GM12878 (cell line): Measurements from ENCODE around the gene ACP3. TPM values are rescaled to one million over a fixed set of nuclear protein-coding genes. Genes with fewer than 3 reads are reported as not detected.

Source experiments
- ATAC-seq: fragments of 200-7000 bp; cut with Tn5 transposase; 3 replicates; pipeline ENCODE4 v1.9.1; 2020; ENCODE audit warnings: mild to moderate bottlenecking, moderate library complexity
- BruUV-seq: library from RNA; stranded (reverse); fragments of 400-500 nt; replicated peaks from 2 replicates; lab custom pipeline; 2021; lab: Mats Ljungman, UMichigan
- CTCF ChIA-PET: fragments of 300-600 bp; sonication (Branson Sonifier 250); formaldehyde crosslinking; extraction: SDS; loops from one replicate; lab custom pipeline; 2021; ENCODE audit warnings: inconsistent platforms; lab: Yijun Ruan, JAX
- POLR2A ChIA-PET: fragments of 350-600 bp; formaldehyde crosslinking; extraction: SDS; loops from one replicate; lab custom pipeline; 2021; ENCODE audit warnings: inconsistent platforms; lab: Charles Lee
- RAD21 ChIA-PET: fragments of 300-600 bp; sonication (Branson Sonifier 250); formaldehyde crosslinking; loops from one replicate; lab custom pipeline; 2023; ENCODE audit warnings: antibody characterized with exemption; ENCODE audit not compliant: unreplicated experiment; lab: Charles Lee
- SMC1A ChIA-PET: fragments of 300-600 bp; sonication (Branson Sonifier 250); formaldehyde crosslinking; loops from one replicate; lab custom pipeline; 2023; ENCODE audit not compliant: unreplicated experiment, uncharacterized antibody; lab: Charles Lee
- DNase-seq: peaks from one replicate; pipeline ENCODE4 v3.0.0-alpha.2; 2011; ENCODE audit warnings: low read depth, low spot score
- FAIRE-seq: peaks from 3 replicates; lab custom pipeline; 2011; peaks lifted over from hg19 to GRCh38; lab: Jason Lieb, UNC
- H2AFZ ChIP-seq: 2 replicates; pipeline ENCODE4 v1.6.0; 2011; ENCODE audit warnings: low read depth, low read length, control low read depth; ENCODE audit not compliant: control insufficient read depth
- H3K27ac ChIP-seq: 2 replicates; pipeline ENCODE4 v1.5.1; 2011; ENCODE audit warnings: control low read depth; ENCODE audit not compliant: control insufficient read depth, insufficient read depth
- H3K27me3 ChIP-seq, 2 experiments: replicated peaks in 1 of 2; 2 replicates each; pipeline versions ENCODE4 v1.6.0 to v1.6.1; 2011; ENCODE audit warnings: low read length in 1 of 2; ENCODE audit not compliant: control insufficient read depth in 2 of 2, insufficient read depth in 2 of 2
- H3K36me3 ChIP-seq, 2 experiments: 2 replicates each; pipeline ENCODE4 v1.5.1; 2011; ENCODE audit warnings: low read length in 1 of 2; ENCODE audit not compliant: control insufficient read depth in 2 of 2, insufficient read depth in 2 of 2
- H3K4me1 ChIP-seq: 2 replicates; pipeline ENCODE4 v1.6.1; 2011; ENCODE audit warnings: mild to moderate bottlenecking, low read length, moderate library complexity, mixed read lengths; ENCODE audit not compliant: control insufficient read depth, insufficient read depth
- H3K4me2 ChIP-seq: 2 replicates; pipeline ENCODE4 v1.6.0; 2011; ENCODE audit warnings: control low read depth; ENCODE audit not compliant: control insufficient read depth, insufficient read depth
- H3K4me3 ChIP-seq: fragments of 200-600 bp; sonication (generic); 2 replicates; pipeline ENCODE4 v1.5.1; 2016
- H3K79me2 ChIP-seq: 2 replicates; pipeline ENCODE4 v1.6.0; 2011; ENCODE audit warnings: low read length; ENCODE audit not compliant: control insufficient read depth, insufficient read depth
- H3K9ac ChIP-seq: 2 replicates; pipeline ENCODE4 v1.8.0; 2011; ENCODE audit warnings: low read length, control low read depth, mixed read lengths; ENCODE audit not compliant: control insufficient read depth, insufficient read depth
- H3K9me3 ChIP-seq: replicated peaks from 3 replicates; pipeline ENCODE4 v1.5.1; 2011; ENCODE audit warnings: mild to moderate bottlenecking, low read length; ENCODE audit not compliant: control insufficient read depth, insufficient read depth
- H4K20me1 ChIP-seq: 2 replicates; pipeline ENCODE4 v1.6.0; 2011; ENCODE audit not compliant: control insufficient read depth, insufficient read depth
- BACH1 ChIP-seq: fragments of 450-650 bp; IDR thresholded peaks from 2 replicates; pipeline ENCODE4 v1.6.1; 2017; ENCODE audit warnings: mild to moderate bottlenecking, borderline replicate concordance
- CHD2 ChIP-seq: IDR thresholded peaks from 2 replicates; pipeline ENCODE4 v1.6.1; 2011; ENCODE audit warnings: low read depth, low read length, improper control_type of control experiment, borderline replicate concordance
- EGR1 ChIP-seq, 2 experiments: IDR thresholded peaks; 1 replicate in 1 of 2; 2 replicates in 1 of 2; pipeline ENCODE4 v1.6.1; 2011 to 2012; ENCODE audit warnings: low read depth in 2 of 2, low read length in 2 of 2, borderline replicate concordance in 1 of 2, mild to moderate bottlenecking in 1 of 2, moderate library complexity in 1 of 2
- FOXM1 ChIP-seq: IDR thresholded peaks from 2 replicates; pipeline ENCODE4 v1.6.1; 2012; ENCODE audit warnings: low read depth, mild to moderate bottlenecking, inconsistent platforms, low read length, moderate library complexity
- HDGF ChIP-seq: fragments of 450-650 bp; IDR thresholded peaks from 2 replicates; pipeline ENCODE4 v1.6.1; 2016; ENCODE audit warnings: antibody characterized with exemption
- MTA3 ChIP-seq: IDR thresholded peaks from 2 replicates; pipeline ENCODE4 v1.6.1; 2012; ENCODE audit warnings: low read length, inconsistent platforms, borderline replicate concordance
- PAX5 ChIP-seq: IDR thresholded peaks from 2 replicates; pipeline ENCODE4 v1.6.1; 2011; ENCODE audit warnings: low read depth, low read length, borderline replicate concordance
- RBBP5 ChIP-seq: fragments of 200-600 bp; sonication (generic); conservative IDR thresholded peaks from 2 replicates; pipeline ENCODE4 v1.6.1; 2016
- SIX5 ChIP-seq: IDR thresholded peaks from 2 replicates; pipeline ENCODE4 v1.6.1; 2011; ENCODE audit warnings: mild to moderate bottlenecking, low read depth, low read length, moderate library complexity; ENCODE audit not compliant: severe bottlenecking
- SUPT20H ChIP-seq: IDR thresholded peaks from 2 replicates; pipeline ENCODE4 v1.6.1; 2011; ENCODE audit warnings: low read depth, mild to moderate bottlenecking, low read length, moderate library complexity, borderline replicate concordance; ENCODE audit not compliant: control insufficient read depth
- TAF1 ChIP-seq: IDR thresholded peaks from 2 replicates; pipeline ENCODE4 v1.6.1; 2011; ENCODE audit warnings: mild to moderate bottlenecking, low read depth, low read length, borderline replicate concordance
- TCF7 ChIP-seq: IDR thresholded peaks from 2 replicates; pipeline ENCODE4 v1.6.1; 2014; ENCODE audit warnings: antibody characterized with exemption, borderline replicate concordance
- YBX1 ChIP-seq: fragments of 450-650 bp; IDR thresholded peaks from 2 replicates; pipeline ENCODE4 v1.6.1; 2016; ENCODE audit warnings: antibody characterized with exemption
- WGBS: methylation state at CpG from one replicate; pipeline ENCODE4 v1.1.6; 2016; ENCODE audit warnings: low lambda C conversion rate; ENCODE audit not compliant: insufficient replicate concordance, insufficient coverage; ENCODE audit errors: missing lambda C conversion rate; 5-methylcytosine and 5-hydroxymethylcytosine counted together
- in situ Hi-C: fragments of 300-500 bp; cut with MboI; formaldehyde crosslinking; loops from 9 replicates; pipeline ENCODE4 v1.14.3; 2018; ENCODE audit warnings: mixed read lengths
- intact Hi-C: fragments of 100-400 bp; cut with micrococcal nuclease; formaldehyde crosslinking; loops from one replicate; pipeline ENCODE4 v1.14.2; 2022; ENCODE audit not compliant: unreplicated experiment
- polyA plus RNA-seq, 11 experiments: library from polyadenylated mRNA; depleted of rRNA in 4 of 11; unstranded in 6 of 11; stranded (reverse) in 5 of 11; fragments of >200 nt; fragmentation: Nextera tagmentation in 4 of 11; fragmentation: Illumina TruSeq in 1 of 11; extraction: Ambion mirVana in 4 of 11; extraction: Trizol in 1 of 11; gene quantifications; 1 replicate in 1 of 11; 2 replicates in 10 of 11; pipeline versions ENCODE4 v1.2.1 to v1.2.3, GENCODE V29; 2011 to 2016; ENCODE audit warnings: inconsistent platforms in 2 of 11, missing spikeins in 2 of 11, low read depth in 1 of 11
- total RNA-seq, 4 experiments: library from RNA; depleted of rRNA in 3 of 4; stranded (reverse); fragments of >200 nt in 3 of 4; fragmentation: Illumina TruSeq in 1 of 4; extraction: Trizol in 1 of 4; gene quantifications; 2 replicates each; pipeline versions ENCODE4 v1.2.1 to v1.2.3, GENCODE V29; 2013 to 2021
- TF ChIP-seq, protein P1 (sequence below), 3 experiments: IDR thresholded peaks in 2 of 3; conservative IDR thresholded peaks in 1 of 3; 2 replicates each; pipeline ENCODE4 v1.5.1; 2011; ENCODE audit warnings: low read depth in 3 of 3, low read length in 3 of 3, mild to moderate bottlenecking in 3 of 3, control low read depth in 2 of 3, moderate library complexity in 2 of 3, inconsistent platforms in 1 of 3, mixed read lengths in 1 of 3; ENCODE audit not compliant: control insufficient read depth in 2 of 3, insufficient read depth in 1 of 3; ENCODE audit errors: extremely low read depth in 1 of 3
- TF ChIP-seq, protein P2 (sequence below): IDR thresholded peaks from 2 replicates; pipeline ENCODE4 v1.6.1; 2012; ENCODE audit warnings: low read depth, low read length, improper control_type of control experiment
- TF ChIP-seq, protein P3 (sequence below): IDR thresholded peaks from 2 replicates; pipeline ENCODE4 v1.6.1; 2011; ENCODE audit warnings: low read depth, mild to moderate bottlenecking, low read length, moderate library complexity, borderline replicate concordance; ENCODE audit errors: extremely low read depth

ACP3 gene
- total and polyA plus RNA-seq, 10 of the 15 experiments (the other 5 are each of a cell fraction or from before 2014, with no cell fraction given): 0.05 to 0.41 TPM; not detected in 8

DNA sequence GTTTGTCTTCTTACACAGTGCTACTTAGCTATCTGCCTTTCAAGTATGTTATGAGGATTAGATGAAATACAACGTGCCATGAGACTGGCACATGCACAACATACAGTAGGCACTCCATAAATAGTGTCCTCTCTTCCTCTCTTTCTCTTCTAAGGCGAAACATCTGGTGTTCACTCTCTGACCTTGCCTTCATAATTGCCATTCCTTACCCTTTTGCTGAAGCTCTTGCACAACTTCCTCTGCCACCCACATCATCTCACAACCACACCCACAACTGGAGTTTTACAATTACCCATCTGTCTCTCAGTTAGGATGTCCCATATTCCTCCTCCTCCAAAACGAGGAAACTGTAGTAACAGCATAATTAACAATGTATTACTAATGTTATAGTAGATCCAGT, 26.4 kb upstream of the ACP3 start:
- Histone ChIP-seq H3K4me2 (no peak overlapping the region), H3K79me2 (no peaks in the 10 kb centered on the region), H3K36me3 (no peaks in the 10 kb centered on the region), H3K4me1 (no peaks in the 10 kb centered on the region), H3K9me3 (no peaks in the 10 kb centered on the region; the same call in 2 of the 3 replicates), H2AFZ (no peak overlapping the region), H4K20me1 (no peaks in the 10 kb centered on the region), H3K4me3 (no peak overlapping the region), H3K27me3 (no peaks in the 10 kb centered on the region; a peak in 1 of 4 replicates), H3K27ac (no peak overlapping the region), H3K9ac (no peak overlapping the region)
- no peak for DNase-seq
- FAIRE-seq: no peak
- POLR2A ChIA-PET: no interaction called here
- RAD21 ChIA-PET: no interaction called here
- TF ChIP-seq EGR1 (IDR thresholded peaks at IDR 0.05; ENCODE audit: borderline replicate concordance in 1 of 2, low read depth in 2 of 2, low read length in 2 of 2) (no peak), TAF1 (no peak)
- CTCF ChIA-PET: no interaction called here
- SMC1A ChIA-PET: no interaction called here
- ATAC-seq: no peak
- in situ Hi-C loops: no loop called here
- intact Hi-C loops: no loop called here
- 12% methylated on average over 3 of the region's 3 CpGs for WGBS
- BruUV-seq: no TSS peak

DNA sequence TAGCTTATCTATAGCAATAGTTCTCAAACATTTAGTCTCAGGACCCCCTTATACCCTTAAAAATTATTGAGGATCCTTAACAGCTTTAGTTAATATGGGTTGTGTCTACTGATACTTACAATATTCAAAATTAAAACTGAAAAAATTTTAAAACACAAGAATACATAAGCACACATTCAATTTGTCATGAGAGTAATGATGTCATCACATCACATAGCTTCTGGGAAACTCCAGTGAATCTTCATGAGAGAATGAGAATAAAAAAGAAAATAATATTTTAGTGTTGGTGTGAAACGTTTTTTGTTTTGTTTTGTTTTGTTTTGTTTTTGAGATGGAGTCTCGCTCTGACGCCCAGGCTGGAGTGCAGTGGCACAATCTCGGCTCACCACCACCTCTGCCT, 25.2 kb upstream of the ACP3 start:
- no peak for ATAC-seq
- H3K27ac ChIP-seq: no peak overlapping the region
- no peaks in the 10 kb centered on the region for H3K4me1 ChIP-seq
- no peak for DNase-seq
- in situ Hi-C loops (no loop called here), intact Hi-C loops (no loop called here)
- H3K9me3 ChIP-seq: no peaks in the 10 kb centered on the region; the same call in 2 of the 3 replicates
- CTCF ChIA-PET: interaction anchor here (1.2 kb wide), 1 partner anchor 49 kb away, joined by 3 read pairs; no protein-coding TSS in a partner anchor
- H3K4me3 ChIP-seq: no peak overlapping the region
- no peak overlapping the region for H3K4me2 ChIP-seq
- SMC1A ChIA-PET: interaction anchor here (1.2 kb wide), 1 partner anchor 10 kb away, joined by 4 read pairs; no protein-coding TSS in a partner anchor
- POLR2A ChIA-PET: no interaction called here
- WGBS: 66% methylated on average over 4 of the region's 4 CpGs
- FAIRE-seq: no peak
- no peak overlapping the region for H3K9ac ChIP-seq
- H3K36me3 ChIP-seq: no peaks in the 10 kb centered on the region
- no peaks in the 10 kb centered on the region for H4K20me1 ChIP-seq
- no peaks in the 10 kb centered on the region; a peak in 1 of 4 replicates for H3K27me3 ChIP-seq
- BruUV-seq: no TSS peak
- no peaks in the 10 kb centered on the region for H3K79me2 ChIP-seq
- no peak overlapping the region for H2AFZ ChIP-seq
- RAD21 ChIA-PET: no interaction called here
- TF ChIP-seq CHD2: no peak
- TF ChIP-seq SUPT20H: no peak
- no peak for TF ChIP-seq PAX5
- TF ChIP-seq, protein P1, sequence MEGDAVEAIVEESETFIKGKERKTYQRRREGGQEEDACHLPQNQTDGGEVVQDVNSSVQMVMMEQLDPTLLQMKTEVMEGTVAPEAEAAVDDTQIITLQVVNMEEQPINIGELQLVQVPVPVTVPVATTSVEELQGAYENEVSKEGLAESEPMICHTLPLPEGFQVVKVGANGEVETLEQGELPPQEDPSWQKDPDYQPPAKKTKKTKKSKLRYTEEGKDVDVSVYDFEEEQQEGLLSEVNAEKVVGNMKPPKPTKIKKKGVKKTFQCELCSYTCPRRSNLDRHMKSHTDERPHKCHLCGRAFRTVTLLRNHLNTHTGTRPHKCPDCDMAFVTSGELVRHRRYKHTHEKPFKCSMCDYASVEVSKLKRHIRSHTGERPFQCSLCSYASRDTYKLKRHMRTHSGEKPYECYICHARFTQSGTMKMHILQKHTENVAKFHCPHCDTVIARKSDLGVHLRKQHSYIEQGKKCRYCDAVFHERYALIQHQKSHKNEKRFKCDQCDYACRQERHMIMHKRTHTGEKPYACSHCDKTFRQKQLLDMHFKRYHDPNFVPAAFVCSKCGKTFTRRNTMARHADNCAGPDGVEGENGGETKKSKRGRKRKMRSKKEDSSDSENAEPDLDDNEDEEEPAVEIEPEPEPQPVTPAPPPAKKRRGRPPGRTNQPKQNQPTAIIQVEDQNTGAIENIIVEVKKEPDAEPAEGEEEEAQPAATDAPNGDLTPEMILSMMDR (IDR thresholded peaks at IDR 0.05 in 2 of 3, conservative IDR thresholded peaks at IDR 0.05 in 1 of 3; ENCODE audit: control insufficient read depth in 2 of 3, extremely low read depth in 1 of 3, insufficient read depth in 1 of 3, low read depth in 3 of 3, low read length in 3 of 3): no peak
- TF ChIP-seq SIX5: no peak
- TF ChIP-seq, protein P2, sequence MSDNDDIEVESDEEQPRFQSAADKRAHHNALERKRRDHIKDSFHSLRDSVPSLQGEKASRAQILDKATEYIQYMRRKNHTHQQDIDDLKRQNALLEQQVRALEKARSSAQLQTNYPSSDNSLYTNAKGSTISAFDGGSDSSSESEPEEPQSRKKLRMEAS: no peak
- no peak for TF ChIP-seq FOXM1
- TF ChIP-seq, protein P3, sequence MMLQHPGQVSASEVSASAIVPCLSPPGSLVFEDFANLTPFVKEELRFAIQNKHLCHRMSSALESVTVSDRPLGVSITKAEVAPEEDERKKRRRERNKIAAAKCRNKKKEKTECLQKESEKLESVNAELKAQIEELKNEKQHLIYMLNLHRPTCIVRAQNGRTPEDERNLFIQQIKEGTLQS: no peak
- no peak for TF ChIP-seq TCF7
- TF ChIP-seq BACH1: no peak
- no peak for TF ChIP-seq HDGF
- no peak for TF ChIP-seq YBX1
- TF ChIP-seq MTA3: no peak
- TF ChIP-seq RBBP5: no peak
